OCI-LY1 (cell line): Measurements from ENCODE around the gene KCMF1.

ENCODE experiments used
- H2AFZ ChIP-seq: fragments of 200-600 bp; sonication (generic), shearing (Covaris generic); 2 replicates; pipeline ENCODE4 v1.6.0; 2014; ENCODE audit warnings: antibody characterized with exemption, mild to moderate bottlenecking, low read length
- H3F3A ChIP-seq: fragments of 200-600 bp; sonication (generic), shearing (Covaris generic); 2 replicates; pipeline ENCODE4 v1.6.0; 2014; ENCODE audit warnings: mild to moderate bottlenecking, antibody characterized with exemption, low read length, moderate library complexity; ENCODE audit not compliant: insufficient read depth
- H3K27ac ChIP-seq: fragments of 200-600 bp; sonication (generic); 2 replicates; pipeline ENCODE4 v1.5.1; 2014; ENCODE audit warnings: low read length, mixed run types, mild to moderate bottlenecking, low read depth; ENCODE audit not compliant: poor library complexity, severe bottlenecking
- H3K27me3 ChIP-seq: fragments of 200-600 bp; sonication (generic); 2 replicates; pipeline ENCODE4 v1.6.0; 2014; ENCODE audit warnings: antibody characterized with exemption, mild to moderate bottlenecking, low read length, moderate library complexity; ENCODE audit not compliant: insufficient read depth
- H3K36me3 ChIP-seq: fragments of 200-600 bp; sonication (generic); 2 replicates; pipeline ENCODE4 v1.6.1; 2014; ENCODE audit warnings: mild to moderate bottlenecking, antibody characterized with exemption, low read length, moderate library complexity, mixed read lengths; ENCODE audit not compliant: insufficient read depth
- H3K4me1 ChIP-seq: fragments of 200-600 bp; sonication (generic); 2 replicates; pipeline ENCODE4 v1.5.1; 2014; ENCODE audit warnings: mild to moderate bottlenecking, low read length, moderate library complexity; ENCODE audit not compliant: insufficient read depth, severe bottlenecking
- H3K4me2 ChIP-seq: fragments of 200-600 bp; sonication (generic), shearing (Covaris generic); 2 replicates; pipeline ENCODE4 v1.6.1; 2014; ENCODE audit warnings: low read length
- H3K4me3 ChIP-seq: fragments of 200-600 bp; sonication (generic); 2 replicates; pipeline ENCODE4 v1.5.1; 2014; ENCODE audit warnings: low read length, low read depth, mild to moderate bottlenecking, mixed read lengths; ENCODE audit not compliant: poor library complexity, severe bottlenecking
- H3K79me2 ChIP-seq: fragments of 200-600 bp; shearing (Covaris generic); 2 replicates; pipeline ENCODE4 v1.6.1; 2016; ENCODE audit warnings: mixed run types, low read length, mixed read lengths; ENCODE audit not compliant: insufficient read depth
- H3K9ac ChIP-seq: fragments of 200-600 bp; sonication (generic), shearing (Covaris generic); 2 replicates; pipeline ENCODE4 v1.6.1; 2014; ENCODE audit warnings: mild to moderate bottlenecking, low read length, mixed read lengths
- H3K9me2 ChIP-seq: fragments of 200-600 bp; sonication (generic), shearing (Covaris generic); 2 replicates; pipeline ENCODE4 v1.6.1; 2014; ENCODE audit warnings: low read depth, mild to moderate bottlenecking, low read length, mixed read lengths
- H3K9me3 ChIP-seq: fragments of 200-600 bp; shearing (Covaris generic); 2 replicates; pipeline ENCODE4 v1.6.1; 2014; ENCODE audit warnings: low read length, mixed read lengths
- H4K20me1 ChIP-seq: fragments of 200-600 bp; sonication (generic), shearing (Covaris generic); 2 replicates; pipeline ENCODE4 v1.6.0; 2016; ENCODE audit warnings: mild to moderate bottlenecking, low read length; ENCODE audit not compliant: insufficient read depth
- CTCF ChIP-seq: fragments of 200-600 bp; sonication (generic), shearing (Covaris generic); IDR thresholded peaks from 2 replicates; pipeline ENCODE4 v1.5.1; 2017; ENCODE audit warnings: mild to moderate bottlenecking, antibody characterized with exemption, low read length, moderate library complexity, mixed read lengths
- EZH2 ChIP-seq: fragments of 200-600 bp; sonication (generic), shearing (Covaris generic); IDR thresholded peaks from 2 replicates; pipeline ENCODE4 v1.8.0; 2017; ENCODE audit warnings: borderline replicate concordance, mixed run types, mild to moderate bottlenecking, antibody characterized with exemption, low read length, moderate library complexity, mixed read lengths

Gene KCMF1

DNA sequence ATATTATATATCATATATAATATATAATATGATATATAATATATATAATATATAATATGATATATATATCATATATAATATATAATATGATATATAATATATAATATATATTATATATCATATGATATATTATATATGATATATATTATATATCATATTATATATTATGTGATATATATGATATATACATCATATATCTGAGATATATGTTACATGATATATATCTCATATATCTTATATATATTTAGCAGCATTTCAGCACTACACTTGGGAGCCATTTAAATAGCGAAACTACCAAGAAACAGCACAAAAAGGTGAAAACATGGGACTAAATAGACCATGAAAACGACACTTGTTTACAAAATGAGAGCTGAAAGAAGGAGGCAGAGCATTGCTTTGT lies 37.3 kb downstream of the KCMF1 start:
- TF ChIP-seq EZH2 (no peak), CTCF (no peak)
- Histone ChIP-seq H3K4me3 (no peak overlapping the region), H2AFZ (no peak overlapping the region), H3K4me2 (no peak overlapping the region), H3K79me2 (peaks cover 77% of the 10 kb centered on the region), H3K9me3 (no peaks in the 10 kb centered on the region), H3F3A (no peaks in the 10 kb centered on the region), H3K9me2 (no peaks in the 10 kb centered on the region), H3K4me1 (peaks cover 21% of the 10 kb centered on the region), H3K36me3 (peaks cover 28% of the 10 kb centered on the region), H3K9ac (no peak overlapping the region), H4K20me1 (no peaks in the 10 kb centered on the region), H3K27me3 (no peaks in the 10 kb centered on the region), H3K27ac (no peak overlapping the region)

DNA sequence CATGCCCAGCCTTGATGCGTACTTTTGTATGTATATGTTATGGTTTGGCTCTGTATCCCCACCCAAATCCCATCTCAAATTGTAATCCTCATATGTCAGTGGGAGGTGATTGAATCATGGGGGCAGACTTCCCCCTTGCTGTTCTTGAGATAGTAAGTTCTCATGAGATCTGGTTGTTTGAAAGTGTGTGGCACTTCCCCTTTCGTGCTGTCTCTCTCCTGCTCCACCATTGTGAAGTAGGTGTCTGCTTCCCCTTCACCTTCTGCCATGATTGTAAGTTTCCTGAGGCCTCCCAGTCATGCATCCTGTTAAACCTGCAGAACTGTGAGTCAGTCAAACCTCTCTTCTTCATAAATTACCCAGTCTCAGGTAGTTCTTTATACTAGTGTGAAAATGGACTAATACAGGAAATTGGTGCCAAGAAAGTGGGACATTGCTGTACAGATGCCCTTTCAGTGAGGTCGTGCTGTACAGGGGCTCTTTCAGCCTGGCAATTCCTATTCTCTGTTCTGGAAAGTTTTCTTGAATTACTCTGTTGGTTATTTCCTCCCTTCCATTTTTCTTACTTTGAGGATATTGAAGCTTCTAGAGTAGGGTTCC lies 38.2 kb downstream of the KCMF1 start:
- Histone ChIP-seq H3K9me3 (no peaks in the 10 kb centered on the region), H3K36me3 (peaks cover 22% of the 10 kb centered on the region), H2AFZ (no peak overlapping the region), H3K27ac (peak overlapping the region; percentile 63), H3K4me3 (no peak overlapping the region), H4K20me1 (no peaks in the 10 kb centered on the region), H3K27me3 (no peaks in the 10 kb centered on the region), H3K79me2 (peaks cover 76% of the 10 kb centered on the region), H3K9ac (no peak overlapping the region), H3K4me1 (peaks cover 30% of the 10 kb centered on the region), H3F3A (no peaks in the 10 kb centered on the region), H3K9me2 (no peaks in the 10 kb centered on the region), H3K4me2 (no peak overlapping the region)
- TF ChIP-seq CTCF (no peak), EZH2 (no peak)

DNA sequence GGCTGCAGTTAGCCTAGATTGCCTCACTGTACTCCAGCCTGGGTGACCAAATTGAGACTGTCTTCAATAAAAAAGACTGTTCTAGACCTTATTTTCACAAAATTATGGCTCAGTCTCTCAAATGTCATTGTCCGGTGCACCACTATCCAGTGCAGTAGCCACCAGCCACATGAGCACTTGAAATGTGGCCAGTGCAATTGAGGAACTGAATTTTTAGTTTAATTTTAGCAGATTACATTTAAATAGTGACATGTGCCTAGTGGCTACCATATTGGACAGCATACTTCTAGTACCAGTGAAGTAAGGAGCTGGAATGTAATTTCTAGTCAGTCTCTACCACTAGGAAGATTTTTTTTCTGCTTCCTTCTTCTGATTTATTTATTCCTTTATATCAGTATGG lies 39.4 kb downstream of the KCMF1 start:
- H3K9me2 ChIP-seq: no peaks in the 10 kb centered on the region
- peaks cover 43% of the 10 kb centered on the region for H3K4me1 ChIP-seq
- 0 out of 2 replicates have a peak, but pooled peaks cover 2% of the 10 kb centered on the region for H4K20me1 ChIP-seq
- no peaks in the 10 kb centered on the region for H3F3A ChIP-seq
- H3K79me2 ChIP-seq: peaks cover 70% of the 10 kb centered on the region
- no peak overlapping the region for H3K9ac ChIP-seq
- no peaks in the 10 kb centered on the region for H3K9me3 ChIP-seq
- no peak overlapping the region for H3K27ac ChIP-seq
- H3K4me3 ChIP-seq: no peak overlapping the region
- H3K36me3 ChIP-seq: peaks cover 22% of the 10 kb centered on the region
- no peak overlapping the region for H3K4me2 ChIP-seq
- no peaks in the 10 kb centered on the region for H3K27me3 ChIP-seq
- no peak overlapping the region for H2AFZ ChIP-seq
- no peak for TF ChIP-seq EZH2
- no peak for TF ChIP-seq CTCF
